Left ventricle myocardium inferior (tissue), 1 donor: Measurements from ENCODE around the gene YBX2. TPM values are rescaled to one million over a fixed set of nuclear protein-coding genes. Genes with fewer than 3 reads are reported as not detected.

Experiments
- DNase-seq: peaks from one replicate; pipeline ENCODE4 v3.0.0-alpha.2; 2020
- H3K27ac ChIP-seq: fragments of 200-600 bp; replicated peaks from 2 replicates; pipeline ENCODE4 v1.8.0; 2021
- H3K27me3 ChIP-seq: fragments of 200-600 bp; 2 replicates; pipeline ENCODE4 v1.8.0; 2021; ENCODE audit warnings: low read depth
- H3K36me3 ChIP-seq: fragments of 200-600 bp; 2 replicates; pipeline ENCODE4 v1.8.0; 2021
- H3K4me1 ChIP-seq: fragments of 200-600 bp; 2 replicates; pipeline ENCODE4 v1.8.0; 2021
- H3K4me3 ChIP-seq: fragments of 200-600 bp; 2 replicates; pipeline ENCODE4 v1.8.0; 2021; ENCODE audit warnings: mild to moderate bottlenecking, moderate library complexity
- H3K9me3 ChIP-seq: fragments of 200-600 bp; replicated peaks from 2 replicates; pipeline ENCODE4 v1.8.0; 2021
- CTCF ChIP-seq: fragments of 200-600 bp; IDR thresholded peaks from 2 replicates; pipeline ENCODE4 v1.8.0; 2021; ENCODE audit warnings: antibody characterized with exemption, mild to moderate bottlenecking, borderline replicate concordance
- intact Hi-C: fragments of 100-400 bp; cut with micrococcal nuclease; formaldehyde crosslinking; loops from one replicate; pipeline ENCODE4 v1.11.0; 2022
- total RNA-seq: library from RNA; stranded (reverse); fragmentation: NEBNext Ultra II Directional; extraction: Animal tissue kit (Norgen Biotek cat#: 25700); gene quantifications from one replicate; pipeline ENCODE4 v1.2.1, GENCODE V29; 2021
- donor health status: DM: no; HTN: yes; CAD: no; lungs with severe emphysema.

Gene YBX2
- total RNA-seq, 1 donor from 2014 or later: 0.77 TPM

- peaks cover 46% of the 10 kb centered on the region for H3K36me3 ChIP-seq
- peaks cover 68% of the 10 kb centered on the region for H3K4me1 ChIP-seq
- TF ChIP-seq CTCF: no peak
- H3K9me3 ChIP-seq: no peaks in the 10 kb centered on the region
- intact Hi-C loops: no loop called here
- no peaks in the 10 kb centered on the region for H3K27me3 ChIP-seq
- peak overlapping the region; percentile 99 for H3K27ac ChIP-seq
- peak; percentile 63 for DNase-seq
- peak overlapping the region; percentile 97 for H3K4me3 ChIP-seq
Measured at GRCh38 chr17:7308625-7309433, 14.4 kb upstream of the YBX2 start.

DNA sequence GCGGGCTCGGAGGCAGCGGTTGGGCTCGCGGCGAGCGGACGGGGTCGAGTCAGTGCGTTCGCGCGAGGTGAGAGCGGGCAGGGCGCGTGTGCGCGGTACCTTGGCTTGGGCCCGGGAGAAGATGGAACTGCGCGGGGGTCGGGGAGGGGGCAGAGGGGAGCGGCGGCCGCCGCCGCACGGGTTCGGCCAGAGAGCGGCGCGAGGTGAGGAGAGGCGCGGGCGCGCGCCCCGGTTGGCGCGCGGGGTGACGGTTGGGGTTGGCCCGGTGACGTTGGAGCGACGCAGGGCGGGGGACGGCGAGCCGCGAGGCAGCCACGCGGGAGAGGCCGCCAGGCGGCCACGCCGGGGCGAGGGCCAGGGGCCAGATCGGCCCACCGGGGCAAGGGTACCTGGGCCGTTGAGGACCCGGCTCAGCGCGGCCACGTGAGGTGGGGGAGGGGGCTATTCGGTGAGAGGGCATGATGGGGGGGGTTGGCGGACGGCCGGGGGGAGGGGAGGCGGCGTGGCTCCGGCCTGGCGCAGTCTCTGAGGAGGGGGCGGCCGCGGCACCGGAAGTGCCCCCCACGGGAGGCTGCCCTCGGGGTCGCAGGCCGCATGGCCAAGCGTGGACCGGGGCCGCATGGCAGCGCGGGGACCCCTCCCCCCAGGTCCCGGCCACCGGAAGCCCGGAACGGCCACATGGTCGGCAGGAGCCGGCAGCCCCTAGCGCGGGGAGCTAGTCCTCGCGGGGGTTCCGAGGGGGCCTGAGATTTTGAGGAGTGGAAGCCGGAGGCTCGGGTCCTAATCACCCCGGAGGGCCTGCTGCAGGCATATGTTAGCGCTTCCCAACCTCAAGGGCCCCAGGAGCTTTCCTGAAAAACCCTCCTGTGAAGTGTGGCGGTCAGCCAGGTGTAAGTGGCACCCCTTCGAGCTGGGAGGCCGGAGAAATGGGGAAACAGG lies 13.5 kb upstream of the YBX2 start:
- H3K4me3 ChIP-seq: peak overlapping the region; percentile 97
- H3K27ac ChIP-seq: peak overlapping the region; percentile 99
- peaks cover 59% of the 10 kb centered on the region for H3K4me1 ChIP-seq
- peaks cover 37% of the 10 kb centered on the region for H3K36me3 ChIP-seq
- DNase-seq: peak; percentile 59
- TF ChIP-seq CTCF: peak; percentile 37
- H3K9me3 ChIP-seq: no peaks in the 10 kb centered on the region
- intact Hi-C loops: no loop called here
- no peaks in the 10 kb centered on the region for H3K27me3 ChIP-seq

GRCh38 chr17:7306911-7307685 lies 12.7 kb upstream of the YBX2 start, which contains the start of gene EIF5A:
Gene EIF5A (plus strand): TSS chr17:7307628. CDS start chr17:7309636, 2,008 bp downstream.
- TF ChIP-seq CTCF: no peak
- DNase-seq: peak; percentile 100
- H3K4me1 ChIP-seq: peaks cover 50% of the 10 kb centered on the region
- no peaks in the 10 kb centered on the region for H3K9me3 ChIP-seq
- H3K4me3 ChIP-seq: peak within 1 kb of the TSS; percentile 97
- no peaks in the 10 kb centered on the region for H3K27me3 ChIP-seq
- H3K36me3 ChIP-seq: peaks cover 29% of the 10 kb centered on the region
- intact Hi-C loops: no loop called here
- peak within 1 kb of the TSS; percentile 99 for H3K27ac ChIP-seq

DNA sequence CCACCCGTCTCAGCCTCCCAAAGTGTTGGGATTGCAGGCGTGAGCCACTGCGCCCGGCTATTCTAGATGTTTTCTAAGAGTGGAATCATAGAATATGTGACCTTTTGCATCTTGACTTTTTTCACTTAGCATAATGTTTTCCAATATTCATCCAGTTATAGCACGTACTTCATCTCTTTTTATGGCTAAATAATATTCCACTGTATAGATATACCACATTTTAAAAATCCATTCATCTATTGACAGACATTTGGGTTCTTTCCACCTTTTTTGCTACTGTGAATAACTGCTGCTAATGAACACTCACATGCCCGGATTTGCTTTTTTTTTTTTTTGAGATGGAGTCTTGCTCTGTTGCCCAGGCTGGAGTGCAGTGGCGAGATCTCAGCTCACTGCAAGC lies 9.7 kb upstream of the YBX2 start:
- Histone ChIP-seq H3K4me1 (peaks cover 23% of the 10 kb centered on the region), H3K27me3 (no peaks in the 10 kb centered on the region), H3K36me3 (no peaks in the 10 kb centered on the region), H3K9me3 (no peaks in the 10 kb centered on the region), H3K27ac (no peak overlapping the region), H3K4me3 (no peak overlapping the region)
- no peak for DNase-seq
- no peak for TF ChIP-seq CTCF
- intact Hi-C loops: no loop called here
